Right atrium auricular region (tissue), 2 donors: ENCODE data around the gene DAGLA. TPM values are rescaled to one million over a fixed set of nuclear protein-coding genes. Genes with fewer than 3 reads are reported as not detected.
"Not testable (repeated sequence)": the region's sequence is repeated elsewhere in the genome, so short reads cannot be mapped to it uniquely, and the experiment has no call there.

Experiments used
- DNase-seq: peaks from one replicate; pipeline ENCODE4 v3.0.0-alpha.2; 2019; ENCODE audit warnings: low spot score
- H3K27ac ChIP-seq, 2 donors: fragments of 200-600 bp; sonication (generic); 1 replicate in 1 of 2; 2 replicates in 1 of 2; pipeline ENCODE4 v1.5.1; 2016 to 2019
- H3K27me3 ChIP-seq, 2 donors: fragments of 200-600 bp; sonication (generic); one replicate each; pipeline versions ENCODE4 v1.5.1 to v1.6.0; 2017 to 2019
- H3K36me3 ChIP-seq: fragments of 200-600 bp; sonication (generic); one replicate; pipeline ENCODE4 v1.5.1; 2016
- H3K4me1 ChIP-seq, 2 donors: fragments of 200-600 bp; sonication (generic); one replicate each; pipeline versions ENCODE4 v1.5.1 to v1.6.0; 2017 to 2019
- H3K4me3 ChIP-seq, 2 donors: fragments of 200-600 bp; sonication (generic); 1 replicate in 1 of 2; 2 replicates in 1 of 2; pipeline ENCODE4 v1.5.1; 2017 to 2019; ENCODE audit warnings: mild to moderate bottlenecking in 1 of 2, moderate library complexity in 1 of 2
- H3K9me3 ChIP-seq, 2 donors: fragments of 200-600 bp; sonication (generic); one replicate each; pipeline ENCODE4 v1.5.1; 2019
- CTCF ChIP-seq, 2 donors: fragments of 200-600 bp; sonication (generic); IDR thresholded peaks; one replicate each; pipeline ENCODE4 v1.5.1; 2019; ENCODE audit warnings: antibody characterized with exemption in 2 of 2
- total RNA-seq, 2 donors: library from RNA; depleted of rRNA; stranded (reverse); fragments of >200 nt; gene quantifications; one replicate each; pipeline ENCODE4 v1.1.0, GENCODE V29; 2016

DAGLA gene
- total RNA-seq, 2 donors from 2014 or later: 3.9 to 5.7 TPM

- Histone ChIP-seq H3K27ac (no peak overlapping the region), H3K27me3 (no peaks in the 10 kb centered on the region), H3K4me1 (no peaks in the 10 kb centered on the region), H3K9me3 (no peaks in the 10 kb centered on the region), H3K36me3 (no peaks in the 10 kb centered on the region), H3K4me3 (no peak overlapping the region)
- no peak for DNase-seq
- TF ChIP-seq CTCF (IDR thresholded peaks at IDR 0.05): no peak
These were observed 9.6 kb upstream of the DAGLA start for GRCh38 chr11:61670626-61671025.

GRCh38 chr11:61671527-61671926 lies 8.7 kb upstream of the DAGLA start:
- Histone ChIP-seq H3K9me3 (no peaks in the 10 kb centered on the region), H3K4me1 (no peaks in the 10 kb centered on the region), H3K4me3 (no peak overlapping the region), H3K27me3 (no peaks in the 10 kb centered on the region), H3K27ac (no peak overlapping the region), H3K36me3 (no peaks in the 10 kb centered on the region)
- DNase-seq: no peak
- TF ChIP-seq CTCF (IDR thresholded peaks at IDR 0.05): peak in 1 of 2 donors; percentile 17

- not testable (repeated sequence) for H3K36me3 ChIP-seq, DNase-seq
These were observed 6.2 kb upstream of the DAGLA start for GRCh38 chr11:61673946-61674467.

GRCh38 chr11:61675826-61676225 lies 4.4 kb upstream of the DAGLA start:
- no peak for DNase-seq
- Histone ChIP-seq H3K27me3 (no peaks in the 10 kb centered on the region), H3K4me3 (no peak overlapping the region), H3K36me3 (no peaks in the 10 kb centered on the region), H3K27ac (no peak overlapping the region), H3K9me3 (no peaks in the 10 kb centered on the region), H3K4me1 (peaks cover 0 to 11% of the 10 kb centered on the region in 2 donors)
- no peak for TF ChIP-seq CTCF (IDR thresholded peaks at IDR 0.05)

More at GRCh38 chr11:61673946-61674467, 6.2 kb upstream of the DAGLA start:
- not testable (repeated sequence) for H3K4me1 ChIP-seq, H3K4me3 ChIP-seq, H3K27me3 ChIP-seq, H3K9me3 ChIP-seq, H3K27ac ChIP-seq

GRCh38 chr11:61679296-61679695 lies 895 bp upstream of the DAGLA start:
- TF ChIP-seq CTCF (IDR thresholded peaks at IDR 0.05): no peak
- no peaks in the 10 kb centered on the region for H3K36me3 ChIP-seq
- no peaks in the 10 kb centered on the region for H3K9me3 ChIP-seq
- no peak for DNase-seq
- H3K27ac ChIP-seq: no peak overlapping the region
- no peaks in the 10 kb centered on the region for H3K27me3 ChIP-seq
- H3K4me3 ChIP-seq: no peak overlapping the region
- peaks cover 0 to 44% of the 10 kb centered on the region in 2 donors for H3K4me1 ChIP-seq

- no peaks in the 10 kb centered on the region for H3K36me3 ChIP-seq
- H3K27ac ChIP-seq: no peak overlapping the region
- no peak for TF ChIP-seq CTCF (IDR thresholded peaks at IDR 0.05)
- DNase-seq: no peak
- H3K27me3 ChIP-seq: no peaks in the 10 kb centered on the region
- H3K4me3 ChIP-seq: peak overlapping the region; percentile 53 to 57
- H3K4me1 ChIP-seq: peaks cover 0 to 46% of the 10 kb centered on the region in 2 donors
- no peaks in the 10 kb centered on the region for H3K9me3 ChIP-seq
These were observed 531 bp downstream of the DAGLA start for GRCh38 chr11:61680622-61681221.
